Psoas muscle (tissue), 8 donors: Measurements from ENCODE around the gene SWAP70. TPM values are rescaled to one million over a fixed set of nuclear protein-coding genes. Genes with fewer than 3 reads are reported as not detected.

Experiments
- ATAC-seq, 4 donors: fragments of 200-7000 bp; cut with Tn5 transposase; one replicate each; pipeline ENCODE4 v1.9.1; 2020; ENCODE audit warnings: moderate library complexity in 3 of 4, mild to moderate bottlenecking in 2 of 4
- DNase-seq, 2 donors: peaks; one replicate each; pipeline ENCODE4 v3.0.0-alpha.2; 2020
- H3K27ac ChIP-seq: fragments of 200-600 bp; one replicate; pipeline ENCODE4 v1.8.0; 2022
- H3K27me3 ChIP-seq, 3 donors: fragments of 200-600 bp in 1 of 3; one replicate each; pipeline versions ENCODE4 v1.6.1 to v1.8.0; 2013 to 2022; ENCODE audit warnings: low read length in 2 of 3, mild to moderate bottlenecking in 2 of 3, moderate library complexity in 1 of 3; ENCODE audit not compliant: insufficient read depth in 3 of 3
- H3K36me3 ChIP-seq, 2 donors: fragments of 200-600 bp in 1 of 2; one replicate each; pipeline versions ENCODE4 v1.6.1 to v1.8.0; 2013 to 2022; ENCODE audit warnings: low read depth in 1 of 2, mild to moderate bottlenecking in 1 of 2, moderate library complexity in 1 of 2; ENCODE audit not compliant: insufficient read depth in 1 of 2
- H3K4me1 ChIP-seq: fragments of 200-600 bp; one replicate; pipeline ENCODE4 v1.8.0; 2022
- H3K4me3 ChIP-seq: fragments of 200-600 bp; one replicate; pipeline ENCODE4 v1.8.0; 2022; ENCODE audit warnings: mild to moderate bottlenecking
- H3K9me3 ChIP-seq: fragments of 200-600 bp; one replicate; pipeline ENCODE4 v1.8.0; 2022
- WGBS, 3 donors: extraction: QIAGEN DNeasy Blood & Tissue Kit; methylation state at CpG; one replicate each; pipeline versions ENCODE4 v1.1.6 to v1.1.7; 2013; 5-methylcytosine and 5-hydroxymethylcytosine counted together
- intact Hi-C, 2 donors: fragments of 100-400 bp; cut with DNase I; formaldehyde crosslinking; loops; one replicate each; pipeline versions ENCODE4 v1.11.0 to v1.14.2; 2022
- polyA plus RNA-seq, 3 donors: library from polyadenylated mRNA; stranded (reverse); fragments of 200-250 nt; gene quantifications; one replicate each; pipeline ENCODE4 v1.2.3, GENCODE V29; 2013
- total RNA-seq, 4 donors: library from RNA; stranded (reverse); fragmentation: NEBNext Ultra II Directional in 2 of 4; extraction: Animal tissue kit (Norgen Biotek cat#: 25700) in 2 of 4; gene quantifications; one replicate each; pipeline versions ENCODE4 v1.2.1 to v1.2.4, GENCODE V29; 2021 to 2023
- TF ChIP-seq, protein P1 (sequence below): fragments of 200-600 bp; IDR thresholded peaks from one replicate; pipeline ENCODE4 v1.8.0; 2022; ENCODE audit warnings: antibody characterized with exemption
- donor health status: healthy with polysubstance abuse.
- donor health status: DM: no; HTN: no; CAD: no; lungs with moderate emphysema.
- donor health status: Bipolar disorder and iron deficiency.
- donor health status: healthy.
- donor health status: DM: yes; HTN: yes; CAD: no.
- donor health status: DM: no; HTN: no; CAD: no.
- donor health status: DM: no; HTN: no; CAD: no.
- donor health status: DM: yes; HTN: yes; CAD: no.

The SWAP70 gene
- total and polyA plus RNA-seq, 7 donors: 4.3 to 13.3 (median 8.2) TPM

DNA sequence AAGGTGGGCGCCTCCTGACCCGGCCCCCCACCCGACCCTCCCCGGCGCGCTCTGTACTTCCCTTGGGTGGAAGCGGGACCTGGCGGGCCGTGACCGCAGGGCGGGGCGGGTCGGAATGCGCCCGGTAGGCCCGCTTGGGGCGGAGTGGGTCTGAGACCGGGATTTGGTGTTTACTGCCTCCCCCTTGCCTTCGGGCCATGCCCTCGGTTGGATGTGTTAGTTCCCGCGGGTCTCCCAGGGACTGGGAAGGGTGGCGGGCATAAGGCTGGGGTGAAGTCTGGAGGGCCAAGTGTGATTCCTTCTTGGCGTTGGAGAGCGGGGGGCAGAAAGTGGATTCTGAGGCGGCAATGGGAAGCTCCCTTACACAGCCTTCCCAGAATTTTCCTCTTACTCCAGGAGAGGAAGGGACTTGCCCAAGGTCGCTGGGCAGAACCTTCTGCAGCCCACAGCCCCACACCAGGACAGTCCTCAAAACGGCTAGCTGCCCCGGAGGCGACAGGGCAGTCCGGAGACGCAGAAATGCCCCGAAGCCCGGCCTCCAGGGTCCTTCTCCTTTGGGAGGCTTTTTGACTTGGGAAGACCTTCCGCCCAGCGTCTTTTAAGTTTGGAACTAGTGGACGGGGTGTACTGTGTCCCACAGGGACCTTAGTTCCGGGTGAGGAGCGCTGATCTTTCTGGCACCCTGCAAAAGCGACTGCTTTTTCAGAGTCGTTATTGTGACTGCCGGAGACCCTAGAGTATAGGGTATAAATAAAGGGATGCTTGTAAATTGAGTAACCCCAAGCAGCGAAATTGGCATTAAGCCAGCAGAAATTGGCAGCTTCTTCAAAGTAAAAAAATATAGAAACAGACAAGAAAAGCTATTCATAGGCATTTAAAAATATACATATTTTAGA is 647 bp downstream of the SWAP70 start:
- TF ChIP-seq, protein P1, sequence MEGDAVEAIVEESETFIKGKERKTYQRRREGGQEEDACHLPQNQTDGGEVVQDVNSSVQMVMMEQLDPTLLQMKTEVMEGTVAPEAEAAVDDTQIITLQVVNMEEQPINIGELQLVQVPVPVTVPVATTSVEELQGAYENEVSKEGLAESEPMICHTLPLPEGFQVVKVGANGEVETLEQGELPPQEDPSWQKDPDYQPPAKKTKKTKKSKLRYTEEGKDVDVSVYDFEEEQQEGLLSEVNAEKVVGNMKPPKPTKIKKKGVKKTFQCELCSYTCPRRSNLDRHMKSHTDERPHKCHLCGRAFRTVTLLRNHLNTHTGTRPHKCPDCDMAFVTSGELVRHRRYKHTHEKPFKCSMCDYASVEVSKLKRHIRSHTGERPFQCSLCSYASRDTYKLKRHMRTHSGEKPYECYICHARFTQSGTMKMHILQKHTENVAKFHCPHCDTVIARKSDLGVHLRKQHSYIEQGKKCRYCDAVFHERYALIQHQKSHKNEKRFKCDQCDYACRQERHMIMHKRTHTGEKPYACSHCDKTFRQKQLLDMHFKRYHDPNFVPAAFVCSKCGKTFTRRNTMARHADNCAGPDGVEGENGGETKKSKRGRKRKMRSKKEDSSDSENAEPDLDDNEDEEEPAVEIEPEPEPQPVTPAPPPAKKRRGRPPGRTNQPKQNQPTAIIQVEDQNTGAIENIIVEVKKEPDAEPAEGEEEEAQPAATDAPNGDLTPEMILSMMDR: no peak
- DNase-seq (peak; percentile 58 to 59), ATAC-seq (peak; percentile 61 to 67 (median 65))
- WGBS, 3 donors: 4 to 7% (median 6%) methylated on average over 39 to 43 of the region's 43 CpGs
- intact Hi-C loops: loop anchor here in 1 of 2 donors (5.0 kb wide), 1 partner anchor 52 kb away; no protein-coding TSS in a partner anchor
- Histone ChIP-seq H3K4me1 (no peaks in the 10 kb centered on the region), H3K36me3 (no peaks in the 10 kb centered on the region), H3K4me3 (peak overlapping the region; percentile 83), H3K9me3 (peaks cover 11% of the 10 kb centered on the region), H3K27ac (peak overlapping the region; percentile 81), H3K27me3 (peaks cover 0 to 18% (median 6%) of the 10 kb centered on the region in 3 donors)

DNA sequence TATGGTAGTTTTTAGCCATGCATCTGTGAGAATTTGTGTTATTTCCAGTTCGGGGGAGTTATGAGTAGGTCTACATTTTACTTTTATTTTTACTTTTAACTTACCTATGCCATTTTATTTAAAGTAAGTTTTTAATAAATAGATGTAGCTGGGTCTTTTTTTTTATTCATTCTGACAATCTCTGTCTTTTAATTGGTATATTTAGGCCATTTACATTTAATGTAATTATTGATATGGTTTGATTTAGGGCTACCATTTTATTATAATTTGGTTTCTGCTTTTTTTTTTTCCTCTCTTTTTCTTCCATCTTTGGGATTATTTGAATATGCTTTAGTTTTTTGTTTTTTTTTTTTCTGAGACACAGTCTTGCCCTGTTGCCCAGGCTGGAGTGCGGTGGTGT is 1.9 kb downstream of the SWAP70 start:
- peaks cover 0 to 18% (median 6%) of the 10 kb centered on the region in 3 donors for H3K27me3 ChIP-seq
- WGBS, 3 donors: 97 to 100% (median 98%) methylated on average over 2 of the region's 2 CpGs
- ATAC-seq (no peak), DNase-seq (no peak)
- H3K4me1 ChIP-seq: no peaks in the 10 kb centered on the region
- peaks cover 11% of the 10 kb centered on the region for H3K9me3 ChIP-seq
- no peak overlapping the region for H3K27ac ChIP-seq
- no peaks in the 10 kb centered on the region for H3K36me3 ChIP-seq
- intact Hi-C loops: no loop called here
- TF ChIP-seq, protein P1: no peak
- peak overlapping the region; percentile 83 for H3K4me3 ChIP-seq

DNA sequence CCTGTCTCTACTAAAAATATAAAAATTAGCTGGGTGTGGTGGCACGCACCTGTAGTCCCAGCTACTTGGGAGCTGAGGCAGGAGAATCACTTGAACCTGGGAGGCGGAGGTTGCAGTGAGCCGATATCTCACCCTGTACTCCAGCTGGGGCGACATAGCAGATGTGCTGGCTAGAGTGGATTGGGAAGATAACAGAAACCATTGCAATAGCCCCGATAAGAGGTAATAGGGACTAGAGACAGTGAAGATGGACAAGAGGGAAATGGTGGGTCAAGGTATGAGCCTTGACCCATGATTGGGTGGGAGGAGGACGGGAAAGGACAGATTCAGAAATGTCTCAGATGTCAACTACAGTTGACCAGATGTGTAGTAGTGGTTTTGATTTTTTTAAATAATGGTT is 6.1 kb downstream of the SWAP70 start:
- DNase-seq: no peak
- no peak overlapping the region for H3K4me3 ChIP-seq
- ATAC-seq: no peak
- H3K27ac ChIP-seq: no peak overlapping the region
- WGBS, 3 donors: 91 to 95% (median 94%) methylated on average over 6 of the region's 6 CpGs
- no peaks in the 10 kb centered on the region for H3K27me3 ChIP-seq
- TF ChIP-seq, protein P1: no peak
- H3K9me3 ChIP-seq: peaks cover 11% of the 10 kb centered on the region
- intact Hi-C loops: no loop called here
- H3K4me1 ChIP-seq: no peaks in the 10 kb centered on the region
- no peaks in the 10 kb centered on the region for H3K36me3 ChIP-seq

DNA sequence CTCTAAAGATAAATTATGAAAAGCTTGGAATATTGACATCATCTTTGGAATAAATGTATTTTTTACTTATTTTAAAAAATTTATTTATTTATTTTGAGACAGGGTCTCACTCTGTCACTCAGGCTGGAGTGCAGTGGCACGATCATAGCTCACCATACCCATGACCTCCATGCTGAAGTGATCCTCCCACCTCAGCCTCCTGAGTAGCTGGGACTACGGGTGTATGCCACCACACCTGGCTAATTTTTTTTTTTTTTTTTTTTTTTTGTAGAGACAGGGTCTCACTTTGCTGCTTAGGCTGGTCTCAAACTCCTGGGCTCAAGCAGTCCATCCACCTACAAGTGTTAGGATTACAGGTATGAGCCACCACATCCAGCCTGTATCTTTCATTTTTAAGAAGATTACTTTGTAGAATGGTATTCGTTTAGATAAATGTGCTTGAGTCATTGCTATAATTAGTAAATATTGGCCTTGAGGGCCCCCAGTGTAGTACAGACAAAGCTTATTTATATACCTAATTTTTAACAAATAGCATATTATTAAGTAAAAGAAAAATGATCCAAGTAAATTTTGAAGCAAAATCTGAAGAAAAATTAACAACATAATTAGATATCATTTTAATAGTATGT is 8.5 kb downstream of the SWAP70 start:
- H3K9me3 ChIP-seq: no peaks in the 10 kb centered on the region
- H3K36me3 ChIP-seq: no peaks in the 10 kb centered on the region
- no peaks in the 10 kb centered on the region for H3K27me3 ChIP-seq
- no peak overlapping the region for H3K27ac ChIP-seq
- DNase-seq: no peak
- peaks cover 3% of the 10 kb centered on the region for H3K4me1 ChIP-seq
- no peak overlapping the region for H3K4me3 ChIP-seq
- TF ChIP-seq, protein P1: no peak
- intact Hi-C loops: no loop called here
- whole genome bisulfite sequencing, 3 donors: 87 to 91% (median 90%) methylated on average over 3 of the region's 3 CpGs
- ATAC-seq: no peak
